GM03348 (cell line): ENCODE data around the gene NCKAP5.
"Not testable (repeated sequence)": the region's sequence is repeated elsewhere in the genome, so short reads cannot be mapped to it uniquely, and the experiment has no call there.

Experiments
- DNase-seq: peaks from one replicate; pipeline ENCODE4 v3.0.0; 2012; ENCODE audit warnings: low spot score

The NCKAP5 gene

GRCh38 chr2:132701810-132702209, 866.5 kb downstream of the NCKAP5 start:
- DNase-seq, result peak; percentile 27

GRCh38 chr2:132699802-132700201, 868.5 kb downstream of the NCKAP5 start:
- DNase-seq, result not testable (repeated sequence)

GRCh38 chr2:132698347-132698746, 869.9 kb downstream of the NCKAP5 start:
- not testable (repeated sequence) for DNase-seq

GRCh38 chr2:132697556-132698205, 870.6 kb downstream of the NCKAP5 start:
- DNase-seq, result no peak

GRCh38 chr2:132692816-132693215, 875.4 kb downstream of the NCKAP5 start:
- DNase-seq, result no peak

- DNase-seq, result no peak
Measured at GRCh38 chr2:132691556-132691955, 876.7 kb downstream of the NCKAP5 start.

- DNase-seq, result no peak
Measured at GRCh38 chr2:132690664-132691303, 877.5 kb downstream of the NCKAP5 start.

GRCh38 chr2:132681766-132682165, 886.5 kb downstream of the NCKAP5 start:
- no peak for DNase-seq

- no peak for DNase-seq
Measured at GRCh38 chr2:132680544-132680943, 887.7 kb downstream of the NCKAP5 start.

- DNase-seq, result no peak
Measured at GRCh38 chr2:132678483-132678882, 889.8 kb downstream of the NCKAP5 start.

GRCh38 chr2:132677661-132678060, 890.6 kb downstream of the NCKAP5 start:
- DNase-seq, result peak; percentile 14

GRCh38 chr2:132676999-132677398, 891.3 kb downstream of the NCKAP5 start:
- no peak for DNase-seq

- DNase-seq, result peak; percentile 27
Measured at GRCh38 chr2:132671151-132671835, 897.0 kb downstream of the NCKAP5 start.

GRCh38 chr2:132670496-132671150, 897.6 kb downstream of the NCKAP5 start:
- DNase-seq, result peak; percentile 32

GRCh38 chr2:132669908-132670495, 898.3 kb downstream of the NCKAP5 start, which contains the start of gene LYPD1:
Gene LYPD1, minus strand, starts transcription at chr2:132670205. Its CDS starts 273 bp downstream, at chr2:132669932.
- peak; percentile 49 for DNase-seq

GRCh38 chr2:132668987-132669907, 899.0 kb downstream of the NCKAP5 start:
- peak; percentile 25 for DNase-seq

- DNase-seq, result no peak
Measured at GRCh38 chr2:132668189-132668823, 900.0 kb downstream of the NCKAP5 start.

GRCh38 chr2:132667706-132668105, 900.6 kb downstream of the NCKAP5 start:
- DNase-seq, result no peak

- no peak for DNase-seq
Measured at GRCh38 chr2:132665401-132666140, 902.7 kb downstream of the NCKAP5 start.

GRCh38 chr2:132664096-132664495, 904.2 kb downstream of the NCKAP5 start:
- no peak for DNase-seq
